HG03175 (cell line): Measurements from ENCODE around the gene LMBR1.
"Not testable (repeated sequence)": the region's sequence is repeated elsewhere in the genome, so short reads cannot be mapped to it uniquely, and the experiment has no call there.

Experiments
- ATAC-seq: cut with Tn5 transposase; IDR thresholded peaks from one replicate; pipeline ENCODE4 v1.9.1; 2021; ENCODE audit warnings: mild to moderate bottlenecking, moderate library complexity; ENCODE audit not compliant: unreplicated experiment

The LMBR1 gene, protein sequence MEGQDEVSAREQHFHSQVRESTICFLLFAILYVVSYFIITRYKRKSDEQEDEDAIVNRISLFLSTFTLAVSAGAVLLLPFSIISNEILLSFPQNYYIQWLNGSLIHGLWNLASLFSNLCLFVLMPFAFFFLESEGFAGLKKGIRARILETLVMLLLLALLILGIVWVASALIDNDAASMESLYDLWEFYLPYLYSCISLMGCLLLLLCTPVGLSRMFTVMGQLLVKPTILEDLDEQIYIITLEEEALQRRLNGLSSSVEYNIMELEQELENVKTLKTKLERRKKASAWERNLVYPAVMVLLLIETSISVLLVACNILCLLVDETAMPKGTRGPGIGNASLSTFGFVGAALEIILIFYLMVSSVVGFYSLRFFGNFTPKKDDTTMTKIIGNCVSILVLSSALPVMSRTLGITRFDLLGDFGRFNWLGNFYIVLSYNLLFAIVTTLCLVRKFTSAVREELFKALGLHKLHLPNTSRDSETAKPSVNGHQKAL

DNA sequence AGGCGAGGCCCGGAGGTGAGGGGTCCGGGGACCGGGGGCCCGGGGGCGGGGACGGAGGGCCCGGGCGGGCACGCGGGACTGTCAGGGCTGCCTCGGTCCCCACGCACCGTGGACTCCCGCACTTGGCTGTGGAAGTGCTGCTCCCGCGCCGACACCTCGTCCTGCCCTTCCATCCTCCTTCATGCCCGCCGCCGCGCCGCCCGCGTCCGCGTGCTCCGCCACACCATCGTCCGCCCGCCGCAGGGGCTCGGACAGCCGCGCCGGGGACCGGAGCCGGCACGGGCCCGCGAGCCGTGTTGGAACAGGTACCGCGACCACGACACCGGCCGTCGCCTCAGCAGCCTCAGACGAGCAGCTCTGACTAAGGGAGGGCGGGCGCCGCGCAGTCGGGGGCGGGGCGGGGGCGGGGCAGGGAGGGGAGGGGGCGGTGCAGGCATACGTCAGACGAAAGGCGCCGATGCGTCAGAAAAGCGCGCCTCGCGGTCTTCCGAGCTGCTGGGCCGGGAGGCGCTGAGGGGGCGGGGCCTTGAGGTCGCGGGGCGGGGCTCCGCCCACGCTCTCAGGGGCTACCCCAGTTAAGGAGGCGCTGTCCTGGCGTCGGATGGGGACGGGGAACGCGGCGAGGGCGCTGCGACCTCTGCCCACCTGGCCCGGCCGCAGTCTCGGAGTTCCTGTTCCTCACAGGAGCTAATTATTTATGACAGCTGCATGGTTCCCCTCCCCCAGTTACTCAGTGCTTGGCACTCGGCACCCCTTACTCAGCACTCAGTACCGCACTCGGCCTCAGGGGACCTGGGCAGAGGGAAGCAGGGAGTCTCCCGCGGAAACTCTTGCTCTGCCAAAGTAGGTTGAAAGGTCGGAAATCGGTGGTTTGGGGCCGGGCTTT lies at the start of gene LMBR1:
LMBR1 (minus strand) TSS at position 363 of the 886 bp plus-strand sequence; CDS start at position 173, 190 bp downstream.
- ATAC-seq, result peak; percentile 78

DNA sequence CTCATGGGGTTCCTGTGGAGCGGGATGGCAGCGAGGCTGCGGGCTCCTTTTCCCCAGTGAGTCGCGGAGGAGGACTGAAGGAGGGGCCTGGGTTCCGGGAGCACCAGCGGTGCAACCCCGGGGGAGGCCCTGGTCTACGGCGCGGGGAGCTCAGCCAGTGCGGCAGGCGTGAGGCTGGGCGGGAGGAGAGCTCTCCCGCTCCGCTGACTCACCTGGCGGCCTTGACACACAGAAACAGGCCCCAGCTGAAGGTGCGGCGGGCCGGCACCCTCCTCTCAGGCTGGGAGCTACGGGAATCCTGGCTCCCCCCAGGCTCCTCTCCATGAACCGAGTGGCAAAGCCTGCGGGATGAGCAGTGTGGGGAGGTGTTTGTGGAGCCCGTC lies 49.7 kb upstream of the LMBR1 start:
- ATAC-seq, result no peak

DNA sequence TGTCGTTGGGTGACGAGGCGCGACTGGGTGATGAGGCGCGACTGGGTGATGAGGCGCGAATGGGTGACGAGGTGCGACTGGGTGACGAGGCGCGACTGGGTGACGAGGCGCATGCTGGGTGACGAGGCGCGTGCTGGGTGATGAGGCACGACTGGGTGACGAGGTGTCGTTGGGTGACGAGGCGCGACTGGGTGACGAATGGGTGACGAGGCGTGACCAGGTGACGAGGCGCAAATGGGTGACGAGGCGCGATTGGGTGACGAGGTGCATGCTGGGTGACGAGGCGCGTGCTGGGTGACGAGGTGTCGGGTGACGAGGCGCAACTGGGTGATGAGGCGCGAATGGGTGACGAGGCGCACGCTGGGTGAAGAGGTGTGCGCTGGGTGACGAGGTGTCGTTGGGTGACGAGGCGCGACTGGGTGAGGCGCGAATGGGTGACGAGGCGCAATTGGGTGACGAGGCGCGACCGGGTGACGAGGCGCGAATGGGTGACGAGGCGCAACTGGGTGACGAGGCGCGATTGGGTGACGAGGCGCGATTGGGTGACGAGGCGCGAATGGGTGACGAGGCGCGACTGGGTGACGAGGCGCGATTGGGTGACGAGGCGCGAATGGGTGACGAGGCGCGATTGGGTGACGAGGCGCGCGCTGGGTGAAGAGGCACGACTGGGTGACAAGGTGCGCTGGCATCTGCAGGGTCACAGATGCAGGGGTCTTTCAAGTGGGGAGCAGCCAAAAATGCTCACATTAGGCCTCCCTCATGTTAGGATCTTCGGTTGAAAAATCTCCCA lies 48.6 kb upstream of the LMBR1 start:
- ATAC-seq, result no peak

DNA sequence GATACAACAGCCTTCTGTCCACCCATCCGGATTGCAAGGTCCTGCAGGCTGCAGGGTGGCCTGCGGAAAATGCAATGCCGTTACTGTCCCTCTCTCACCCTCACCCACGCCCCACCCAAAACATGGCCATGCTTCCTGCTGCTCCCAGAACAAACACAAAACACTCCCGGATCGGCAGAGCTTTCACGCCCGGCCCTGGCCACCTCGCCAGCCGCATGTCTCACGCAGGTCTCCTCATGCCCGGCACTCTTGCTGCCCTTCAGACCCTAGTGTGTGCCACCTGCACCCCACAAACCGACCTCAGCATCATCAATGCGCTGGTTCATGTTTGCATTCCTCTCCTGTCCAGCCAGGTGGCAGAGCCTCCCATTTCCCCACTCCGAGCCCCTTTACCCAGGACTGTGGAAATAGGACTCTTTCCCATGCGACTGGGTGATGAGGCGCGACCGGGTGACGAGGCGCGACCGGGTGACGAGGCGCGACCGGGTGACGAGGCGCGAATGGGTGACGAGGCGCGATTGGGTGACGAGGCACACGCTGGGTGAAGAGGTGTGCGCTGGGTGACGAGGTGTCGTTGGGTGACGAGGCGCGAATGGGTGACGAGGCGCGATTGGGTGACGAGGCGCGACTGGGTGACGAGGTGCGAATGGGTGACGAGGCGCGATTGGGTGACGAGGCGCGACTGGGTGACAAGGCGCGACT lies 47.6 kb upstream of the LMBR1 start:
- no peak for ATAC-seq

DNA sequence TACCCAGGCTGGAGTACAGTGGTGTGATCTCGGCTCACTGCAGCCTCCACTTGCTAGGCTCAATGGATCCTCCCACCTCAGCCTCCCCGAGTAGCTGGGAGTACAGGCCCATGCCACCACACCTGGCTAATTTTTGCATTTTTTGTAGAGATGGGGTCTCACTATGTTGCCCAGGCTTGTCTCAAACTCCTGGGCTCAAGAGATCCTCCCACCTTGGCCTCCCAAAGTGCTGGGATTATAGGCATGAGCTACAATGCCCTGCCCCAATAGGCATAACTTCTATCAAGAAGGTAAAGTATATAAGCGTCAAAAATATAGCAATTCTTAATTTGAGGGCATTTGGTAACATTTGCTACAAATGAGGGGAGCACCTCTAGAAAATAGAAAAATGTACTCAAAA lies 43.8 kb upstream of the LMBR1 start:
- not testable (repeated sequence) for ATAC-seq

DNA sequence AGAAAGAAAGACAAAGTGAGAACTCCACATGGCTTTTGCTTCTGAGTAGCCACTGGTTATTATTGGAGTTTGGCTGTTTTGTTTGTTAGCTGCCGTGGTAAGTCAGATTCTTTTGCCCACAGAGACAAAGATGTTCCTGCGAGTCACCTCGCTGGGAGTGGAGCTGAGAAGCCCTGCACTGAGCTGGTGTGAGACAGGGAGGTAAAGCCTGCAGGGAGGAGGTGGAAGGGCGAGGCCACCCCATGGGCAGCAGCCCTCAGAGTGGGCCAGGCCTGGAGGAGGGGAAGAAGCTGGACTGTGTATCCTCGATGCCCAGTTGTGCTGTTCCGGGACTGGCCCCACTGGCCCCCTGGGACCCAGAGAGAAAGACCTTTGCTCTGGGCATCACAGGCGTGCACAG lies 42.3 kb upstream of the LMBR1 start:
- ATAC-seq, result no peak

DNA sequence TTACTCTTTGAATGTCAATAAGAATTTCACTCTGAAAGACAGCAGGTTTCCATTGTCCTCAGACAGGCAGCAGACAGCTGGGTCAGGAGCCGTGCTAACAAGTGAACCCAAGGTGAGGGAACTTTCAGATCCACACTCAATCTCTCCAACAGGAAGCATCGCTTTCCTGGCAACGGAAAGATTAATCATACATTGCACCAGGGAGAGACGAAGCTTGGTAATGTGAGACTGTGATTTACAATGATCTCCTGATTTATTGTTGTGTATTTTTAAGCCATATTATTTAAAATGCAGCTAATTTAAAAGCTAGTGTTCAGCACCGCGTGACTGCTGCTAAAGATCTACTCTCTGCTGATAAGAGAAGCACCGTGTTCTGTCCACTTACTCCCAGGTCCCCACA lies 39.0 kb upstream of the LMBR1 start:
- ATAC-seq, result no peak

DNA sequence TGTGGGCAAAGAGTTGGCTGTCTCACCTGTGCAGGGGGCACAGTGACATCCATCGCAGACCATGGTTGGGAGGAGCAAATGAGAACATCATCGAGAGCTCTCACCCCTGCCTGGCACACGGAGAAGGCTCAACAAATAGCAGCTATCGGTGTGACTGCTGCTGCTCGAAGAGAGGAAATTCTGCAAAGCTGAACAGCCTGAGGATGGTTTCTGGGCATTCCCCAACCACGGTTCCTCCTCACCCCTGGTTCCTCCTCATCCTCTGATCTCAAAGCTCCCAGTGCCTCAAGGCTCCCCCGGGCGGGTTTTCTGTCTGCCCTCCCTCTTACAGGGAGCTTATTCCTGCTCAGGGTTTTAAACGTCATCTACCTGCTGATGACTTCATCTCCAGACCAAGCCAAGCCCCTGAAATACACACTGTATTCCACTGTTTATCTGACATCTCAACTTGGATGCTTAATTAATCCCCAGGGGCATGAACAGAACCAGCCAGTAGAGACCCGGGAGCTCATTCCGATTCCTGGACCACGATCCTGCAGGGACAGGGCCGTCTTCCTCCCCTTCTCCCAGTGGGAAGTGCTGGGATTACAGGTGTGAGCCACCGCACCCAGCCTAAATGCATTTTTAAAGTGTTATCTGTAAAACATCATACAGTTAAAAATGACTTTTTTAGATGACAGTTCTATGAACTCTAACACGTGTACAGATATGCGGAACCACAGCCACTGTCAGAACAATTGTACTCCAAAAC lies 37.0 kb upstream of the LMBR1 start:
- ATAC-seq, result no peak

DNA sequence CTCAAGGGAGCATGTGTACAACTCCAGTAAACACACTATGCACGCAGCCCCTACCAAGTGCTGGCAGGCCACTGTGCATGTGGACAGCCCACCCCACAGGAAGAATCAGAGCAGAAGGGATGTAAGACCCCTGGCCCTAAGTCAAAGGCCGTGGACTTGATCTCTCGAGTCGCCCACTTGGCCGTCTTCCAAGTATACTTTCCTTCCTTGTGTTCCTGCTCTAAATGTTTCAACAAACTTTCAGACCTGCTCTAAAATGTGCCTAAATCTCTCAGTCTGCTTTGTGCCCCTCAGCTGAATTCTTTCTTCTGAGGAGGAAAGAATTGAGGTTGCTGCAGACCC lies 35.4 kb upstream of the LMBR1 start:
- no peak for ATAC-seq

DNA sequence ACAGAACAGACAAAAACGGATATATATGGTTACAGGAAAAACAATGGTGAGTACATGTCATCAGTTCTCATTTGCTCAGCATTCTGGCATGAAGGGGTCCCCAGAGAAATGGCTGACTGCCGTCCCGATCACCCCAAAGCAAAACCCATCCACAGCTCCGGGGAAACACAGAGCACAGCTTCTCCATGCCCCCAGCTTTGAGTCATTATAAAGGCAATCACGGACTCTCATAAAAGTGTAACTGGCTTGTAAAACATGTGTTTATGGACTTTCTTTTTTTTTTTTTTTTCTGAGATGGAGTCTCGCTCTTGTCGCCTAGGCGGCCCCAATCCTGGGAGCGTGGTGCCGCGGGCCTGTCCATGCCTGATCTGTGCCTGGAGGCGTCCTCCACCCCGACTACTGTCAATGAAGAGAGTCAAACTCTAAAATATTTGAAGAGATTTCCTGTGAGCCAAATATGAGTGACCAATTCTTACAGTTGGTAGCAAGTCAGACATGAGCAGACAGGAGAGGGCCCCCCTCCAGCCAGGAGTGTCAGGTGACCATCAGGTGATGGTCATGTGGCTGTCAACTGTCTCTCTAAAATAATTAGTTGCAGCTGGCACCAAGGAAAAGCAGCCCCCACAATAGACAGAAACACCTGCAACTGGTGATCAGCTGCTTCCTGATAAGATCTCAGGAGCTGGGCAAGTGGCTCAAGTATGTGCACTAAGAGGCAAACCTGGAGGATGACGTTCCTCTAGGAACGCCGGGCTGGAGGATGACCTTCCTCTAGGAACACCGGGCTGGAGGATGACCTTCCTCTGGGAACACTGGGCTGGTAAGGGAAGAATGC lies 34.8 kb upstream of the LMBR1 start:
- no peak for ATAC-seq

DNA sequence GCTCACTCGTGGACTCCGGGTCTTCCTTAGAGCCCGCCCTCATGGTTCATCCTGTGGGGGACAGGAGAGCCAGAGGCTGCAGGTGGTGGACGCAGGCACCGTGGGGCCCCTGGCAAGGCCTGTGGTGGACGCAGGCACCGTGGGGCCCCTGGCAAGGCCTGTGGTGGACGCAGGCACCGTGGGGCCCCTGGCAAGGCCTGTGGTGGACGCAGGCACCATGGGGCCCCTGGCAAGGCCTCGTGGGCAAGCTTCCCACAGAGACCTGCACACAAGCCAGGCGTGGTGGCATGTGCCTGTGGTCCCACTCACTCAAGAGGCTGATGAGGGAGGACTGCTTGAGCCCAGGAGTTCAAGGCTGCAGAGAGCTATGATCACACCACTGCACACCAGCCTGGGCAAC lies 32.8 kb upstream of the LMBR1 start:
- not testable (repeated sequence) for ATAC-seq

DNA sequence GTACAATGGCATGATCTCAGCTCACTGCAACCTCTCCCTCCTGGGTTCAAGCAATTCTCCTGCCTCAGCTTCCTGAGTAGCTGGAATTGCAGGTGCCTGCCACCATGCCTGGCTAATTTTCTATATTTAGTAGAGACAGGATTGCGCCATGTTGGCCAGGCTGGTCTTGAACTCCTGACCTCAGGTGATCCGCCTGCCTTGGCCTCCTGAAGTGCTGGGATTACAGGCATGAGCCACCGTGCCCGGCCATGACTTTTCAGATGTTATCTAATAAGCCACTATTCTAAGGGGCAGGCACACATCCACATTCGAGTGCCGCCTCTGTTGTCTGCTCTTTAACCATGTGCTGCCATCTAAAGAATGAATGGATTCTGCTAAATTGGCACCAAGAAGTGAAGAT lies 29.3 kb upstream of the LMBR1 start:
- ATAC-seq, result not testable (repeated sequence)

DNA sequence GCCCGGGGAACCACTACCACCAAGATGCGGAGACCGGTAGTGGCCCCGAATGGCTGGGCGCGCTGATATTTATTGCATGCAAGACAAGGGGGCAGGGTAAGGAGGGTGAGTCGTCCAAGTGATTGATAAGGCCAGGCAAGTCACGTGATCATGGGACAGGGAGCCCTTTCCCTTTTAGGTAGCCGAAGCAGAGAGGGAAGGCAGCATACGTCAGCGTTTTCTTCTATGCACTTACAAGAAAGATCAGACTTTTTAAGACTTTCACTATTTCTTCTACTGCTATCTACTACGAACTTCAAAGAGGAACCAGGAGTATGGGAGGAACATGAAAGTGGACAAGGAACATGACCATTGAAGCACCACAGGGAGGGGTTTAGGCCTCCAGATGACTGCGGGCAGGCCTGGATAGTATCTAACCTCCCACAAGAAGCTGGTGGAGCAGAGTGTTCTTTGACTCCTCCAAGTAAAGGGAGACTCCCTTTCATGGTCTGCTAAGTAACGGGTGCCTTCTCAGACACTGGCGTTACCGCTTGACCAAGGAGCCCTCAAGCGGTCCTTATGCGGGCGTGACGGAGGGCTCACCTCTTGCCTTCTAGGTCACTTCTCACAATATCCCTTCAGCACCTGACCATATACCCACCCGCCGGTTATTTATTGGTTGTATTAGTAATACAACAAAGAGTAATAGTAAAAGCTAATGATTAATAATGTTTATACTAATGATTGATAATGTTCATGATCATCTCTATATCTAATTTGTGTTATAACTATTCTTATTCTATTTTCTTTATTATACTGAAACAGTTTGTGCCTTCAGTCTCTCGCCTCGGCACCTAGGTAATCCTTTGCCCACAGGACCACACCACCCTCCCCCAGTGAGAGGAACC lies 27.7 kb upstream of the LMBR1 start:
- not testable (repeated sequence) for ATAC-seq

DNA sequence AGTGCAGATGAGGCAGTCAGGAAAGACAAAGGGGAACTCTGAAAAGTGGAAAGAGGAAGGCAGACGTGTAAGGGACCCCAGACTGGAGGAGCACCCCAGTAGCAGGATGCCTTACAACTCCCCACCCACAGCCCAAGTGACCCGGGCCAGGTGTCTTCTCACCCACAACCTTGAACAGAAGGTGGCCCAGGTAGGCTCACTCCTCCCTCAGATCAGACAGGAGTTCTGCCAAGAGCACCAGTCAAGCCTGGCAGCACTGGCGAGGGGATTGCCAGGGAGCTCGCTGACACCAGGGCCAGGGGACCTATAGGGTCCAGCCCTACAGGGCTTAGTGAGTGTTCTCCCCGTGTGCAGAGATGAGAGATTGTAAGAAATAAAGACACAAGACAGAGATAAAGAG lies 27.1 kb upstream of the LMBR1 start:
- ATAC-seq, result no peak

DNA sequence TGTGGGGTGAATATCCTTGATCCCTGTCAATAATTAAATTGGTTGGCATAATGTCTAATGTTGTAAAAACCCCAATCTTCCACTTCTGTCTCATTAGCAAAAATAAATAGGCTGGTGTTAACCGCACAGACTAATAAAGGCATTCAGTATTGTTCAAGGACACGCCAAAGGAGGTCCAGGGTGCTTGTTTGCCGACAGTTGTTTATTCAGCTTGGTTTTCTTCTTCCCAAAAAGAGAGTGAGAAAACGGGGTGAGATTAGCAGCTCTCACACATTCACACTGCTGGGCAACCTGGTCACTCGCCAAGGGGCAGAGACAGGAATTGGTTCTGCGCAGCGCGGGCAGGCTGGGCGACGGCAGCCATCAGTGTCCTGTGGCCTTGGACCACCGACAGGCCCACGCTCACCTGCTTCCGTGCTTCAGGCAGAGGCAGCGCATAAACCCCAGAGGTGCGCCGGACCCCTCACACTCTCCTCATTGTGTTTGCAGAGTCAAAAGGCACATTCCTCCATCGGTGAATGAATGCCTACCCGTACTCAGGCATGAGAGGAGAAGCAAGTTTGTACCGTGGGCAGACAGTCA lies 26.2 kb upstream of the LMBR1 start:
- ATAC-seq, result peak; percentile 43

DNA sequence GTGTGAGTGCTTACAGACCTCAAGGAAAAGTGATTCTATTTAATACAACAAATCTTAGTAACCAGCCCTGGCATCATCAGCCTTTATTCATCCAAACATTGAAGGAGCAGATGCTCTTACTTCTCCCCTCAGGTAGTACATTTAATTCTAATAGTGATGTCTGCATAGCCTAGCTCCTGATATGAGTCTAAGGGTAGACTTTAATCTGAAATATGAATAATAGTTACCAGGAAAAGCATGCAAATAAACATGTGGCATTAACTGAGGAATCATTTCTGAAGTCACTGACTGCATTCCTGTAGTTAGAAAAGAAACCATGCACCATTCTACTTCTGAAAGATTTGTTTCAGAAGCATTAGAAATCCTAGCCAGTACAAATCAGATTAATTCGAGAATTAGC lies 25.7 kb upstream of the LMBR1 start:
- ATAC-seq, result peak; percentile 39

DNA sequence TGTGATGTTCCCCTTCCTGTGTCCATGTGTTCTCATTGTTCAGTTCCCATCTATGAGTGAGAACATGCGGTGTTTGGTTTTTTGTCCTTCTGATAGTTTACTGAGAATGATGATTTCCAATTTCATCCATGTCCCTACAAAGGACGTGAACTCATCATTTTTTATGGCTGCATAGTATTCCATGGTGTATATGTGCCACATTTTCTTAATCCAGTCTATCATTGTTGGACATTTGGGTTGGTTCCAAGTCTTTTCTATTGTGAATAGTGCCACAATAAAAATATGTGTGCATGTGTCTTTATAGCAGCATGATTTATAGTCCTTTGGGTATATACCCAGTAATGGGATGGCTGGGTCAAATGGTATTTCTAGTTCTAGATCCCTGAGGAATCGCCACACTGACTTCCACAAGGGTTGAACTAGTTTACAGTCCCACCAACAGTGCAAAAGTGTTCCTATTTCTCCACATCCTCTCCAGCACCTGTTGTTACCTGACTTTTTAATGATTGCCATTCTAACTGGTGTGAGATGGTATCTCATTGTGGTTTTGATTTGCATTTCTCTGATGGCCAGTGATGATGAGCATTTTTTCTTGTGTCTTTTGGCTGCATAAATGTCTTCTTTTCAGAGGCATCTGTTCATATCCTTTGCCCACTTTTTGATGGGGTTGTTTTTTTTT lies 16.7 kb upstream of the LMBR1 start:
- not testable (repeated sequence) for ATAC-seq
